Measurements from ENCODE around the gene SEC14L1.

Gene SEC14L1

GRCh38 chr17:77200711-77201110 lies 59.9 kb downstream of the SEC14L1 start:
- DNase-seq = no peak

- no peak for DNase-seq
Observed at GRCh38 chr17:77203436-77203835, 62.7 kb downstream of the SEC14L1 start.

- DNase-seq = no peak
Observed at GRCh38 chr17:77203846-77204245, 63.1 kb downstream of the SEC14L1 start.

- no peak for DNase-seq
Observed at GRCh38 chr17:77204536-77204935, 63.8 kb downstream of the SEC14L1 start.

GRCh38 chr17:77205396-77206125 lies 64.8 kb downstream of the SEC14L1 start:
- DNase-seq = no peak

- DNase-seq = no peak
Observed at GRCh38 chr17:77206158-77206956, 65.6 kb downstream of the SEC14L1 start.

- DNase-seq = no peak
Observed at GRCh38 chr17:77207689-77208216, 67.0 kb downstream of the SEC14L1 start.

- DNase-seq = peak; percentile 32
Observed at GRCh38 chr17:77208217-77208808, 67.5 kb downstream of the SEC14L1 start.

- DNase-seq = no peak
Observed at GRCh38 chr17:77208856-77209255, 68.1 kb downstream of the SEC14L1 start.

- DNase-seq = peak; percentile 93
Observed at GRCh38 chr17:77209330-77209748, 68.6 kb downstream of the SEC14L1 start.

GRCh38 chr17:77210331-77210730 lies 69.6 kb downstream of the SEC14L1 start:
- DNase-seq = no peak

- no peak for DNase-seq
Observed at GRCh38 chr17:77210946-77211541, 70.3 kb downstream of the SEC14L1 start.

- DNase-seq = no peak
Observed at GRCh38 chr17:77211681-77212080, 70.9 kb downstream of the SEC14L1 start.

GRCh38 chr17:77212081-77212832 lies 71.5 kb downstream of the SEC14L1 start:
- no peak for DNase-seq

- no peak for DNase-seq
Observed at GRCh38 chr17:77212833-77213777, 72.3 kb downstream of the SEC14L1 start.

- DNase-seq = no peak
Observed at GRCh38 chr17:77213778-77214132, 73.0 kb downstream of the SEC14L1 start.

GRCh38 chr17:77214328-77214727 lies 73.6 kb downstream of the SEC14L1 start:
- no peak for DNase-seq

GRCh38 chr17:77214743-77215142 lies 74.0 kb downstream of the SEC14L1 start:
- DNase-seq = no peak

GRCh38 chr17:77215281-77215680 lies 74.5 kb downstream of the SEC14L1 start:
- no peak for DNase-seq

- no peak for DNase-seq
Observed at GRCh38 chr17:77216486-77216885, 75.7 kb downstream of the SEC14L1 start.

GRCh38 chr17:77217123-77217522 lies 76.4 kb downstream of the SEC14L1 start:
- DNase-seq = no peak
